ENCODE results near the gene HDLBP.
"Not testable (repeated sequence)": the region's sequence is repeated elsewhere in the genome, so short reads cannot be mapped to it uniquely, and the experiment has no call there.

Gene HDLBP

GRCh38 chr2:241282555-241282954 lies 32.9 kb downstream of the HDLBP start:
- TF ChIP-seq CTCF (IDR thresholded peaks at IDR 0.05; ENCODE audit: low read depth, low read length), result no peak
- no peak overlapping the region for H3K4me3 ChIP-seq (ENCODE audit: low read depth, low read length)

- H3K4me3 ChIP-seq (ENCODE audit: low read depth, low read length), result no peak overlapping the region
- TF ChIP-seq CTCF (IDR thresholded peaks at IDR 0.05; ENCODE audit: low read depth, low read length), result no peak
These were observed 35.2 kb downstream of the HDLBP start for GRCh38 chr2:241280291-241280690.

GRCh38 chr2:241279828-241280227 lies 35.6 kb downstream of the HDLBP start:
- no peak overlapping the region for H3K4me3 ChIP-seq (ENCODE audit: low read depth, low read length)
- TF ChIP-seq CTCF (IDR thresholded peaks at IDR 0.05; ENCODE audit: low read depth, low read length), result no peak

- TF ChIP-seq CTCF (IDR thresholded peaks at IDR 0.05; ENCODE audit: low read depth, low read length), result no peak
- no peak overlapping the region for H3K4me3 ChIP-seq (ENCODE audit: low read depth, low read length)
These were observed 36.1 kb downstream of the HDLBP start for GRCh38 chr2:241279413-241279812.

- H3K4me3 ChIP-seq (ENCODE audit: low read depth, low read length), result not testable (repeated sequence)
These were observed 37.2 kb downstream of the HDLBP start for GRCh38 chr2:241278306-241278705.

GRCh38 chr2:241275910-241276309 lies 39.6 kb downstream of the HDLBP start:
- no peak for TF ChIP-seq CTCF (IDR thresholded peaks at IDR 0.05; ENCODE audit: low read depth, low read length)
- no peak overlapping the region for H3K4me3 ChIP-seq (ENCODE audit: low read depth, low read length)

- no peak for TF ChIP-seq CTCF (IDR thresholded peaks at IDR 0.05; ENCODE audit: low read depth, low read length)
- H3K4me3 ChIP-seq (ENCODE audit: low read depth, low read length), result no peak overlapping the region
These were observed 40.0 kb downstream of the HDLBP start for GRCh38 chr2:241275504-241275903.

GRCh38 chr2:241274127-241274526 lies 41.3 kb downstream of the HDLBP start:
- no peak for TF ChIP-seq CTCF (IDR thresholded peaks at IDR 0.05; ENCODE audit: low read depth, low read length)
- no peak overlapping the region for H3K4me3 ChIP-seq (ENCODE audit: low read depth, low read length)

Data from WI38 (cell line).